HepG2 (cell line): ENCODE results near the gene IST1.

ENCODE experiments used
- FOSL1 ChIP-seq: sonication (generic); formaldehyde crosslinking; IDR thresholded peaks from 2 replicates; pipeline ENCODE4 v1.9.0; 2021; ENCODE audit warnings: missing genetic modification reagents, borderline replicate concordance
- HCFC1 ChIP-seq: fragments of 150-350 bp; IDR thresholded peaks from 2 replicates; pipeline ENCODE4 v1.6.1; 2014; ENCODE audit warnings: low read depth, low read length
- HHEX ChIP-seq: IDR thresholded peaks from 2 replicates; pipeline ENCODE4 v1.6.1; 2016; ENCODE audit warnings: control low read depth
- NFRKB ChIP-seq: fragments of 450-650 bp; IDR thresholded peaks from 2 replicates; pipeline ENCODE4 v1.6.1; 2017
- RAD51 ChIP-seq: fragments of 450-650 bp; IDR thresholded peaks from 2 replicates; pipeline ENCODE4 v1.6.1; 2016; ENCODE audit warnings: borderline replicate concordance
- TRIM24 ChIP-seq: sonication (generic); formaldehyde crosslinking; IDR thresholded peaks from 2 replicates; pipeline ENCODE4 v1.8.0; 2022; ENCODE audit warnings: mild to moderate bottlenecking, missing genetic modification reagents
- ZC3H4 ChIP-seq: sonication (generic); formaldehyde crosslinking; IDR thresholded peaks from 2 replicates; pipeline ENCODE4 v1.4.0; 2020; ENCODE audit warnings: missing genetic modification reagents, borderline replicate concordance
- ZNF333 ChIP-seq: sonication (generic); formaldehyde crosslinking; IDR thresholded peaks from 2 replicates; pipeline ENCODE4 v1.4.0; 2020; ENCODE audit warnings: mild to moderate bottlenecking, missing genetic modification reagents, borderline replicate concordance
- ZNF382 ChIP-seq: sonication (generic); formaldehyde crosslinking; IDR thresholded peaks from 2 replicates; pipeline ENCODE4 v1.5.0; 2020; ENCODE audit warnings: missing genetic modification reagents, mild to moderate bottlenecking, borderline replicate concordance

DNA sequence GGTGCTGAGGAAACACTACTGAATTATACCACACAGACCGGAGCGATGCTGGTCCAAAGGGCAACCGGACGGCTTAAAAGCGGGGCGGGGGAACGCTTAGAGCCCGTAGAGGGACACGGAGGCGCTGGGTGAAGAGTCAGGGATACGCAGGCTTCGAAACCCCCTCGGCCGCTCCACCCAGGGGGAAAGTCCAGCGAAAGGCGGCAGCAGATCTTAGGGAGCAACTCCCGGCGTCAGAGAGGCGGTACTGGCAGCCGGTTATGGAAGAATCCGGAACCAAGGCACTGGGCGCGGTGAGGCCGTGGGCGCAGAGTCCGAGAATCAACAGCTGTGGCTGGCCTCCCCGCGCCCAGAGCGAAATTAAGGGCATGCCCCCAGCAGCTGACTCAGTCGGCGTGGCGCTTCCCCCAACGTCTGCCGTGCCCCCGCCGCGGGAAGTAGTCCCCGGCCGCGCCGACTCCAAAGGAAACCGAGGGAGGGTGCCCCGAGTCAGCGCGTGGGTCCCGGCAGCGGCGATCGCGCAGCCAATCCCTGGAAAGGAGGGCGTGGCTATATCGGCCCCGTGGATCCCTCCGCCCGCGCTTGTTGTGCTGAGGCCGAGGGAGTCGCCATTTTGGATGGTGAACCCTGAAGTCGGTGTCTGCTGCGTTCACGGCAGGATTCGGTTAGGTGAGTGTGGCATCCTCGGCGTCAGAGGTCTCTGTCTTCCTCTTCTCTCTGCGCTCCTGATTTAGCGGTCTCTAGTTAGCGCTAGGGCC lies at the start of gene IST1:
- TF ChIP-seq HCFC1 (peak; percentile 52; the same call in 1 of the 2 replicates), TRIM24 (no peak), NFRKB (peak; percentile 98), ZNF333 (peak; percentile 71), HHEX (no peak; the same call in 1 of the 2 replicates), ZNF382 (no peak), RAD51 (no peak), FOSL1 (CRISPR knock-in tag) (peak; percentile 83), ZC3H4 (peak; percentile 40)
